ENCODE data around the gene KCNQ5.

The KCNQ5 gene

GRCh38 chr6:73030257-73030656 lies 408.4 kb downstream of the KCNQ5 start:
- no peak overlapping the region for H3K4me2 ChIP-seq (ENCODE audit: low read length)
- H3K79me2 ChIP-seq = no peaks in the 10 kb centered on the region
- no peaks in the 10 kb centered on the region for H3K36me3 ChIP-seq (ENCODE audit: control insufficient read depth, insufficient read depth, low read length)
- no peak overlapping the region for H3K9ac ChIP-seq
- no peak overlapping the region for H3K27ac ChIP-seq
- no peaks in the 10 kb centered on the region for H3K27me3 ChIP-seq (ENCODE audit: control insufficient read depth, insufficient read depth, low read length)
- H3K9me3 ChIP-seq (ENCODE audit: control insufficient read depth, low read length) = no peaks in the 10 kb centered on the region
- no peaks in the 10 kb centered on the region for H3K4me1 ChIP-seq
- no peak for TF ChIP-seq CTCF (IDR thresholded peaks at IDR 0.05)
- no peak overlapping the region for H2AFZ ChIP-seq
- H3K4me3 ChIP-seq (ENCODE audit: low read depth, low read length) = no peak overlapping the region

DNA sequence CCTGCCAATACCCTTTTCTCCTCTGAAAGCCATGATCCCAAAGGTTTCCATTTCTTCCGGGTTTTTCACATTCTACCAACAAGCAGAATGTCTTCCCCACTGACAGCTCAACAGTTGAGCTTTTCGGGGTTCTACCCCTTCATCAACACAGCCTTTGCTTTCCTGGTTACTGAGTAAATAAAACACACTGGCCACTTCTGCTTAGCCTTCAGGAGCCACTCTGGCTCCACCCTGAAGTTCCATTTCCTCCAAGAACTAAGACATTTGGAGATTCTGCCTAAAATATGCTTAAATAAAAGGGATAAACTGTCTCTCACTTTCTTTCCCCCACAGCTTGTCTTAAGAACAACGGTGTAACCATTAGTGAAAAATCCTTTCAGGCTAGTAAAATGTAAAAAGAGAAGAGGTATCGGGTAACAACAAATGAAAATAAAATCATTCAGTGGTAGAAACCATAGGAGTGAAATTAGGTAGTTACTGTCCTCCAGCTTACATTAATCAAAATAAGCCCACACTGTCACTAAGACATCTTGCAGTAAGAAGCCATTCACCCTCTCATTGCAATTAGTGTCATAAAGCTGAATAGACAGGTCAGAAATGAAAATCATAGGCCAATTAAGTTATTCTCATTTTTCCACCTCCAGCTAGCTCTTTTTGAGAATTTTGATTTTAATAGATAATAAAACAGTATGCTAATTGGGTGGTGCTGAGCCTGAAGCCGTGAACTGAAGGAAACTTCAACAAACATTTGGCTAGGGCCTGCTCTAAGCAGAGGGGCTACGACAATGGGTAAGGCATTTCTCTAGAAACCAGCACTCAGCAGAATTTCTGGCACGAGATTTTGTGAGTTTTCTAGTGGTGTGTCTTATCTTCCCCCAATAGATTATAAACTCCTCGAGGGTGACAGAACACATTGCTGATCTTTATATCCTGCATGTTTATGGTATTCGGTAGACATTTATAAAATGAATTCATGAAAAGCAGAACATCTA lies 409.2 kb downstream of the KCNQ5 start:
- H3K79me2 ChIP-seq = no peaks in the 10 kb centered on the region
- H2AFZ ChIP-seq = no peak overlapping the region
- H3K27ac ChIP-seq = no peak overlapping the region
- H3K36me3 ChIP-seq (ENCODE audit: control insufficient read depth, insufficient read depth, low read length) = no peaks in the 10 kb centered on the region
- no peak overlapping the region for H3K4me3 ChIP-seq (ENCODE audit: low read depth, low read length)
- H3K9ac ChIP-seq = no peak overlapping the region
- H3K4me2 ChIP-seq (ENCODE audit: low read length) = no peak overlapping the region
- H3K27me3 ChIP-seq (ENCODE audit: control insufficient read depth, insufficient read depth, low read length) = no peaks in the 10 kb centered on the region
- H3K9me3 ChIP-seq (ENCODE audit: control insufficient read depth, low read length) = no peaks in the 10 kb centered on the region
- no peaks in the 10 kb centered on the region for H3K4me1 ChIP-seq
- no peak for TF ChIP-seq CTCF (IDR thresholded peaks at IDR 0.05)

- Histone ChIP-seq H3K4me2 (ENCODE audit: low read length) (no peak overlapping the region), H3K9ac (no peak overlapping the region), H3K36me3 (ENCODE audit: control insufficient read depth, insufficient read depth, low read length) (no peaks in the 10 kb centered on the region), H3K79me2 (no peaks in the 10 kb centered on the region), H2AFZ (no peak overlapping the region), H3K4me3 (ENCODE audit: low read depth, low read length) (no peak overlapping the region), H3K4me1 (no peaks in the 10 kb centered on the region), H3K27me3 (ENCODE audit: control insufficient read depth, insufficient read depth, low read length) (no peaks in the 10 kb centered on the region), H3K27ac (no peak overlapping the region), H3K9me3 (ENCODE audit: control insufficient read depth, low read length) (no peaks in the 10 kb centered on the region)
- no peak for TF ChIP-seq CTCF (IDR thresholded peaks at IDR 0.05)
These were observed 410.7 kb downstream of the KCNQ5 start for GRCh38 chr6:73032586-73032985.

GRCh38 chr6:73036689-73037088 lies 414.8 kb downstream of the KCNQ5 start:
- no peak overlapping the region for H3K4me3 ChIP-seq (ENCODE audit: low read depth, low read length)
- H3K4me1 ChIP-seq = no peaks in the 10 kb centered on the region
- no peak overlapping the region for H3K4me2 ChIP-seq (ENCODE audit: low read length)
- H3K9ac ChIP-seq = no peak overlapping the region
- H3K27ac ChIP-seq = no peak overlapping the region
- H3K27me3 ChIP-seq (ENCODE audit: control insufficient read depth, insufficient read depth, low read length) = no peaks in the 10 kb centered on the region
- no peak for TF ChIP-seq CTCF (IDR thresholded peaks at IDR 0.05)
- H2AFZ ChIP-seq = no peak overlapping the region
- no peaks in the 10 kb centered on the region for H3K79me2 ChIP-seq
- H3K9me3 ChIP-seq (ENCODE audit: control insufficient read depth, low read length) = no peaks in the 10 kb centered on the region
- no peaks in the 10 kb centered on the region for H3K36me3 ChIP-seq (ENCODE audit: control insufficient read depth, insufficient read depth, low read length)

DNA sequence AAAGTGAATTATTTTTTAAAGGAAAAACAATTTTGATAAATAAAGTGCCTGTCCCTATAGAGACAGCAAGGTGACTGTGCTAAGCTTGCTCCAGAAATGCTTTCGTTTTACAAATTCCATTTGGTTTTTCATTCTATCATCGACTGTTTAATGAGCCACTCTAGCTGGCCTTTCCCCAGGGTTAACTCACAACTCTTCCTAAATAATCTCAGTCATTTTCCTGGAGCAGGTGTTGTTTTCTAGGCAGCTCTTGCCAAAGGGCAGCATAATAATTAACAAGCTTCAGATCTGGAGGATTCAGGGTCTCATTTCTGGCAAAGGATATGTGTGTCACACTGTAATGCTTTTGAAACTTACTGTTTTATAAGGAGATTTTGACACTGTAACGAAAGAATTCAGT lies 419.2 kb downstream of the KCNQ5 start:
- Histone ChIP-seq H2AFZ (no peak overlapping the region), H3K27ac (no peak overlapping the region), H3K9ac (no peak overlapping the region), H3K4me3 (ENCODE audit: low read depth, low read length) (no peak overlapping the region), H3K27me3 (ENCODE audit: control insufficient read depth, insufficient read depth, low read length) (no peaks in the 10 kb centered on the region), H3K36me3 (ENCODE audit: control insufficient read depth, insufficient read depth, low read length) (no peaks in the 10 kb centered on the region), H3K9me3 (ENCODE audit: control insufficient read depth, low read length) (no peaks in the 10 kb centered on the region), H3K4me2 (ENCODE audit: low read length) (no peak overlapping the region), H3K4me1 (no peaks in the 10 kb centered on the region), H3K79me2 (no peaks in the 10 kb centered on the region)
- no peak for TF ChIP-seq CTCF (IDR thresholded peaks at IDR 0.05)

Measured in parathyroid adenoma (tissue), 2 donors.